ENCODE measurements around the gene ARL8A. TPM values are rescaled to one million over a fixed set of nuclear protein-coding genes. Genes with fewer than 3 reads are reported as not detected.

The ARL8A gene
- total and polyA plus RNA-seq, 10 of the 15 experiments (the other 5 are each of a cell fraction or from before 2014, with no cell fraction given) = 0.34 to 49.2 (median 15.4) TPM

- TF ChIP-seq, protein P1, sequence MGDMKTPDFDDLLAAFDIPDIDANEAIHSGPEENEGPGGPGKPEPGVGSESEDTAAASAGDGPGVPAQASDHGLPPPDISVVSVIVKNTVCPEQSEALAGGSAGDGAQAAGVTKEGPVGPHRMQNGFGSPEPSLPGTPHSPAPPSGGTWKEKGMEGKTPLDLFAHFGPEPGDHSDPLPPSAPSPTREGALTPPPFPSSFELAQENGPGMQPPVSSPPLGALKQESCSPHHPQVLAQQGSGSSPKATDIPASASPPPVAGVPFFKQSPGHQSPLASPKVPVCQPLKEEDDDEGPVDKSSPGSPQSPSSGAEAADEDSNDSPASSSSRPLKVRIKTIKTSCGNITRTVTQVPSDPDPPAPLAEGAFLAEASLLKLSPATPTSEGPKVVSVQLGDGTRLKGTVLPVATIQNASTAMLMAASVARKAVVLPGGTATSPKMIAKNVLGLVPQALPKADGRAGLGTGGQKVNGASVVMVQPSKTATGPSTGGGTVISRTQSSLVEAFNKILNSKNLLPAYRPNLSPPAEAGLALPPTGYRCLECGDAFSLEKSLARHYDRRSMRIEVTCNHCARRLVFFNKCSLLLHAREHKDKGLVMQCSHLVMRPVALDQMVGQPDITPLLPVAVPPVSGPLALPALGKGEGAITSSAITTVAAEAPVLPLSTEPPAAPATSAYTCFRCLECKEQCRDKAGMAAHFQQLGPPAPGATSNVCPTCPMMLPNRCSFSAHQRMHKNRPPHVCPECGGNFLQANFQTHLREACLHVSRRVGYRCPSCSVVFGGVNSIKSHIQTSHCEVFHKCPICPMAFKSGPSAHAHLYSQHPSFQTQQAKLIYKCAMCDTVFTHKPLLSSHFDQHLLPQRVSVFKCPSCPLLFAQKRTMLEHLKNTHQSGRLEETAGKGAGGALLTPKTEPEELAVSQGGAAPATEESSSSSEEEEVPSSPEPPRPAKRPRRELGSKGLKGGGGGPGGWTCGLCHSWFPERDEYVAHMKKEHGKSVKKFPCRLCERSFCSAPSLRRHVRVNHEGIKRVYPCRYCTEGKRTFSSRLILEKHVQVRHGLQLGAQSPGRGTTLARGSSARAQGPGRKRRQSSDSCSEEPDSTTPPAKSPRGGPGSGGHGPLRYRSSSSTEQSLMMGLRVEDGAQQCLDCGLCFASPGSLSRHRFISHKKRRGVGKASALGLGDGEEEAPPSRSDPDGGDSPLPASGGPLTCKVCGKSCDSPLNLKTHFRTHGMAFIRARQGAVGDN (IDR thresholded peaks at IDR 0.05) = no peak
- TF ChIP-seq NRF1 (conservative IDR thresholded peaks at IDR 0.05; ENCODE audit: low read depth, low read length) = no peak
- 0 out of 2 replicates have a peak, but pooled peaks have one; percentile 46 for TF ChIP-seq BACH1 (IDR thresholded peaks at IDR 0.05; ENCODE audit: borderline replicate concordance)
- TF ChIP-seq, protein P2, sequence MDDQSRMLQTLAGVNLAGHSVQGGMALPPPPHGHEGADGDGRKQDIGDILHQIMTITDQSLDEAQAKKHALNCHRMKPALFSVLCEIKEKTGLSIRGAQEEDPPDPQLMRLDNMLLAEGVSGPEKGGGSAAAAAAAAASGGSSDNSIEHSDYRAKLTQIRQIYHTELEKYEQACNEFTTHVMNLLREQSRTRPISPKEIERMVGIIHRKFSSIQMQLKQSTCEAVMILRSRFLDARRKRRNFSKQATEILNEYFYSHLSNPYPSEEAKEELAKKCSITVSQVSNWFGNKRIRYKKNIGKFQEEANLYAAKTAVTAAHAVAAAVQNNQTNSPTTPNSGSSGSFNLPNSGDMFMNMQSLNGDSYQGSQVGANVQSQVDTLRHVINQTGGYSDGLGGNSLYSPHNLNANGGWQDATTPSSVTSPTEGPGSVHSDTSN (IDR thresholded peaks at IDR 0.05; ENCODE audit: insufficient replicate concordance, low read depth, low read length) = no peak
- no peak for TF ChIP-seq TARDBP (IDR thresholded peaks at IDR 0.05; ENCODE audit: borderline replicate concordance)
- no peak for TF ChIP-seq ELK1 (IDR thresholded peaks at IDR 0.05; ENCODE audit: low read depth, low read length)
- peak; percentile 27; the same call in 1 of the 2 replicates for TF ChIP-seq POLR2A (IDR thresholded peaks at IDR 0.05; ENCODE audit: low read depth, low read length)
- no peak for TF ChIP-seq RBBP5 (conservative IDR thresholded peaks at IDR 0.05)
- TF ChIP-seq DPF2 (IDR thresholded peaks at IDR 0.05) = peak; percentile 84
- no peak for TF ChIP-seq ZZZ3 (IDR thresholded peaks at IDR 0.05; ENCODE audit: control insufficient read depth, insufficient read length, low read depth)
- TF ChIP-seq SP1 (IDR thresholded peaks at IDR 0.05; ENCODE audit: low read depth, low read length) = peak; percentile 43
- TF ChIP-seq POLR2AphosphoS5 (IDR thresholded peaks at IDR 0.05; ENCODE audit: low read length) = no peak
- no peak for TF ChIP-seq SMARCA5 (IDR thresholded peaks at IDR 0.05)
- no peak for TF ChIP-seq STAT1 (conservative IDR thresholded peaks at IDR 0.05)
- no peak for TF ChIP-seq FOXK2 (IDR thresholded peaks at IDR 0.05)
- TF ChIP-seq CHD1 (IDR thresholded peaks at IDR 0.05; ENCODE audit: low read depth, low read length) = no peak
- TF ChIP-seq EP300 (IDR thresholded peaks at IDR 0.05; ENCODE audit: borderline replicate concordance in 1 of 2, control insufficient read depth in 1 of 2, low read depth in 2 of 2, low read length in 2 of 2) = peak; percentile 54 to 74; a peak in 2 of 4 replicates
- TF ChIP-seq ZBTB40 (IDR thresholded peaks at IDR 0.05; ENCODE audit: borderline replicate concordance) = no peak
Observed at GRCh38 chr1:202164271-202165037, 19.9 kb upstream of the ARL8A start (continued).

Data from GM12878 (cell line).